Measurements from ENCODE around the gene CUX1.
"Not testable (repeated sequence)": the region's sequence is repeated elsewhere in the genome, so short reads cannot be mapped to it uniquely, and the experiment has no call there.

The CUX1 gene

GRCh38 chr7:101869901-101870290 is 52.5 kb downstream of the CUX1 start:
- DNase-seq (ENCODE audit: low read depth), result no peak

GRCh38 chr7:101870361-101871062 is 53.1 kb downstream of the CUX1 start:
- no peak for DNase-seq (ENCODE audit: low read depth)

- no peak for DNase-seq (ENCODE audit: low read depth)
Observed at GRCh38 chr7:101871351-101871750, 53.9 kb downstream of the CUX1 start.

GRCh38 chr7:101874028-101874427 is 56.6 kb downstream of the CUX1 start:
- no peak for DNase-seq (ENCODE audit: low read depth)

- DNase-seq (ENCODE audit: low read depth), result no peak
Observed at GRCh38 chr7:101875283-101875846, 57.9 kb downstream of the CUX1 start.

- no peak for DNase-seq (ENCODE audit: low read depth)
Observed at GRCh38 chr7:101877882-101878591, 60.6 kb downstream of the CUX1 start.

GRCh38 chr7:101878938-101879337 is 61.5 kb downstream of the CUX1 start:
- DNase-seq (ENCODE audit: low read depth), result no peak

- DNase-seq (ENCODE audit: low read depth), result no peak
Observed at GRCh38 chr7:101879565-101879964, 62.1 kb downstream of the CUX1 start.

- no peak for DNase-seq (ENCODE audit: low read depth)
Observed at GRCh38 chr7:101880282-101881054, 63.0 kb downstream of the CUX1 start.

GRCh38 chr7:101882005-101882421 is 64.6 kb downstream of the CUX1 start:
- no peak for DNase-seq (ENCODE audit: low read depth)

GRCh38 chr7:101882595-101883564 is 65.5 kb downstream of the CUX1 start:
- DNase-seq (ENCODE audit: low read depth), result no peak

GRCh38 chr7:101884671-101885596 is 67.5 kb downstream of the CUX1 start:
- no peak for DNase-seq (ENCODE audit: low read depth)

GRCh38 chr7:101885597-101885955 is 68.2 kb downstream of the CUX1 start:
- no peak for DNase-seq (ENCODE audit: low read depth)

GRCh38 chr7:101887352-101887751 is 69.9 kb downstream of the CUX1 start:
- not testable (repeated sequence) for DNase-seq (ENCODE audit: low read depth)

GRCh38 chr7:101888564-101888963 is 71.1 kb downstream of the CUX1 start:
- DNase-seq (ENCODE audit: low read depth), result not testable (repeated sequence)

- no peak for DNase-seq (ENCODE audit: low read depth)
Observed at GRCh38 chr7:101890749-101891523, 73.5 kb downstream of the CUX1 start.

- DNase-seq (ENCODE audit: low read depth), result no peak
Observed at GRCh38 chr7:101891936-101892640, 74.7 kb downstream of the CUX1 start.

- DNase-seq (ENCODE audit: low read depth), result no peak
Observed at GRCh38 chr7:101893341-101894082, 76.1 kb downstream of the CUX1 start.

All from stimulated activated CD8-positive, alpha-beta memory T cell treated with anti-CD3 and anti-CD28 coated beads, Interleukin-12 subunit alpha, Interleukin-12 subunit beta, amount 100 ng/mL, for 1 hour (primary cell).